ENCODE measurements around the gene MVK. TPM values are rescaled to one million over a fixed set of nuclear protein-coding genes. Genes with fewer than 3 reads are reported as not detected.

MVK gene
- total RNA-seq, 2 donors from 2014 or later: 12.8 to 22.6 TPM

GRCh38 chr12:109558374-109559199 is 15.0 kb upstream of the MVK start:
- no peaks in the 10 kb centered on the region for H3K4me1 ChIP-seq (ENCODE audit: control insufficient read depth, insufficient read depth, low read length)
- H3K27me3 ChIP-seq (ENCODE audit: control insufficient read depth, insufficient read depth, low read length, poor library complexity, severe bottlenecking): no peaks in the 10 kb centered on the region
- Mint-ChIP-seq H3K9me3 (peaks cover 4% of the 10 kb centered on the region), H3K36me3 (ENCODE audit: low read depth) (peaks cover 11% of the 10 kb centered on the region), H3K4me3 (no peak overlapping the region), H3K27me3 (ENCODE audit: insufficient read depth) (peaks cover 2% of the 10 kb centered on the region), H3K4me1 (no peaks in the 10 kb centered on the region), H3K27ac (peak overlapping the region; percentile 36)
- no peak overlapping the region for H3K27ac ChIP-seq (ENCODE audit: low read depth, low read length)
- no peaks in the 10 kb centered on the region for H3K36me3 ChIP-seq (ENCODE audit: control insufficient read depth, insufficient read depth, low read length)
- 91 to 97% methylated on average over 17 to 25 of the region's 25 CpGs for WGBS, 2 experiments (ENCODE audit: insufficient coverage in 1 of 2, insufficient read length in 1 of 2)
- no peak for TF ChIP-seq CTCF (conservative IDR thresholded peaks at IDR 0.05)
- H3K4me3 ChIP-seq (ENCODE audit: low read length): no peak overlapping the region
- no peaks in the 10 kb centered on the region for H3K9me3 ChIP-seq (ENCODE audit: control insufficient read depth, low read length)
- DNase-seq: no peak
- H3K9ac ChIP-seq (ENCODE audit: extremely low read depth, low read length, poor library complexity, severe bottlenecking): no peak overlapping the region

DNA sequence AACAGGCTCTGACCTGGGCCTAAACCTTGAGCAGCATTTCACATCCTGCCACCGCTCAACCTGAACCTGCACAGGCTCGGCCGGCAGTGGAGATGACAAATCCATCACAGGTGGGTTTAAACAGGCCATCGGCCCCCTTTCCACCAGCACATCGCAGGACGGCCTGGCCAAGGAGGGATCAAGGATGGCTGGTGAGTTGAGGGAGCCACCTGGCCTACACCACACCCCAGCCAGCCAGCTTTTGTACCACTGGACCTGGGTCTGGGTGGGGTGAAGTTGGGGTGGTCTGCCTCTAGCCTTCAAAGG is 14.4 kb upstream of the MVK start:
- H3K27me3 ChIP-seq (ENCODE audit: control insufficient read depth, insufficient read depth, low read length, poor library complexity, severe bottlenecking): no peaks in the 10 kb centered on the region
- H3K9ac ChIP-seq (ENCODE audit: extremely low read depth, low read length, poor library complexity, severe bottlenecking): no peak overlapping the region
- H3K4me3 ChIP-seq (ENCODE audit: low read length): no peak overlapping the region
- no peak overlapping the region for H3K27ac ChIP-seq (ENCODE audit: low read depth, low read length)
- H3K36me3 Mint-ChIP-seq (ENCODE audit: low read depth): peaks cover 11% of the 10 kb centered on the region
- H3K4me1 ChIP-seq (ENCODE audit: control insufficient read depth, insufficient read depth, low read length): no peaks in the 10 kb centered on the region
- no peak overlapping the region for H3K4me3 Mint-ChIP-seq
- H3K36me3 ChIP-seq (ENCODE audit: control insufficient read depth, insufficient read depth, low read length): no peaks in the 10 kb centered on the region
- peaks cover 1% of the 10 kb centered on the region for H3K27me3 Mint-ChIP-seq (ENCODE audit: insufficient read depth)
- no peaks in the 10 kb centered on the region for H3K9me3 ChIP-seq (ENCODE audit: control insufficient read depth, low read length)
- H3K9me3 Mint-ChIP-seq: peaks cover 4% of the 10 kb centered on the region
- DNase-seq: no peak
- 95 to 100% methylated on average over 2 to 6 of the region's 6 CpGs for WGBS, 2 experiments (ENCODE audit: insufficient coverage in 1 of 2, insufficient read length in 1 of 2)
- no peak for TF ChIP-seq CTCF (conservative IDR thresholded peaks at IDR 0.05)
- H3K27ac Mint-ChIP-seq: peak overlapping the region; percentile 36
- no peaks in the 10 kb centered on the region for H3K4me1 Mint-ChIP-seq

DNA sequence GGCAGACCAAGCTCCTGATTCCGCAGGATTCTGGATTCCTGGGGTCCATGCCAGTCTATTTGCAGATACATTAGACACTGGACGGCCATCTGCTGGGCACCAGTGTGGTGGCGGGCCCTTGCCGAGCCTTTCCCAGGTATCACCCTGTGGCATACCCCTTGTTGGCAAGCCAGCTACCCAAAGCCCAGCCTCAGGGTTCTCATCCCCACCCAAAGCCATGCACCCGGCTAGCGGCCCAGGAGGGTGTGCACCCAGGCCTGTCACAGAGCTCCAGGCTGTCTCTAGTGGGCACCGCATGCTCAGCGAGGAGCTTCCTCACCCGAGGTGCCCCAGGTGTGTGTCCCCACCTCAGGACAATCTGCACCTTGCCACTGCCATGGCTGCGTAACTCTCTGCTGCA is 14.0 kb upstream of the MVK start:
- Histone ChIP-seq H3K36me3 (ENCODE audit: control insufficient read depth, insufficient read depth, low read length) (peaks cover 2% of the 10 kb centered on the region), H3K4me1 (ENCODE audit: control insufficient read depth, insufficient read depth, low read length) (no peaks in the 10 kb centered on the region), H3K4me3 (ENCODE audit: low read length) (no peak overlapping the region), H3K27me3 (ENCODE audit: control insufficient read depth, insufficient read depth, low read length, poor library complexity, severe bottlenecking) (no peaks in the 10 kb centered on the region), H3K9ac (ENCODE audit: extremely low read depth, low read length, poor library complexity, severe bottlenecking) (no peak overlapping the region), H3K27ac (ENCODE audit: low read depth, low read length) (no peak overlapping the region), H3K9me3 (ENCODE audit: control insufficient read depth, low read length) (no peaks in the 10 kb centered on the region)
- no peak overlapping the region for H3K4me3 Mint-ChIP-seq
- no peak for TF ChIP-seq CTCF (conservative IDR thresholded peaks at IDR 0.05)
- WGBS, 2 experiments (ENCODE audit: insufficient coverage in 1 of 2, insufficient read length in 1 of 2): 95 to 97% methylated on average over 7 to 10 of the region's 10 CpGs
- no peak overlapping the region for H3K27ac Mint-ChIP-seq
- peaks cover 11% of the 10 kb centered on the region for H3K36me3 Mint-ChIP-seq (ENCODE audit: low read depth)
- no peak for DNase-seq
- no peaks in the 10 kb centered on the region for H3K4me1 Mint-ChIP-seq
- H3K9me3 Mint-ChIP-seq: peaks cover 4% of the 10 kb centered on the region
- H3K27me3 Mint-ChIP-seq (ENCODE audit: insufficient read depth): no peaks in the 10 kb centered on the region

All from endodermal cell (in vitro differentiated cells).